HG02852 (cell line): ENCODE results near the gene RPN2.

Experiments used
- ATAC-seq: cut with Tn5 transposase; IDR thresholded peaks from one replicate; pipeline ENCODE4 v1.9.1; 2021; ENCODE audit warnings: mild to moderate bottlenecking, moderate library complexity; ENCODE audit not compliant: unreplicated experiment

Gene RPN2

DNA sequence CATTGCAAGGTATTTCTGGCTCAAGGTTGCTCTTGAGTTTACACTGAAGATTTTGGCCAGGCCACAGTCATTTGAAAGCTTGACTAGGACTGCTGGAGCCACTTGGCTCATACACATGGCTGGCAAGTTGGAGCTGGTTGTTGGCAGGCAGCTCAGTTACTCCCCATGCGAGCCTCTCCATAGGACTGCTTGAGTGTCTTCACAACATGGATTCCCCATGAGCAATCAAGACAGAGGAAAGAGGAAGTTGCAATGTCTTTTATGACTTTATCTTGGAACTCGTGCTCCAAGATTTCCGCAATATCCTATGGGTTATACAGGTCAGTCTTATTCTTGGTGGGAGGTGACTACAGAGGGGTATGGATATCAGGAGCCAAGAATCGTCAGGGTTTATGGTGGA is 109.0 kb downstream of the RPN2 start:
- ATAC-seq: no peak

GRCh38 chr20:37290158-37290810 is 111.2 kb downstream of the RPN2 start:
- no peak for ATAC-seq
